H9 (cell line): ENCODE measurements around the gene SPA17. TPM values are rescaled to one million over a fixed set of nuclear protein-coding genes. Genes with fewer than 3 reads are reported as not detected.

Experiments
- DNase-seq: peaks from one replicate; pipeline ENCODE4 v3.0.0-alpha.2; 2017
- H2AFZ ChIP-seq: one replicate; pipeline ENCODE4 v1.6.1; 2013; ENCODE audit warnings: mild to moderate bottlenecking, low read length, control low read depth, moderate library complexity
- H2AK5ac ChIP-seq: 2 replicates; pipeline ENCODE4 v1.6.1; 2013; ENCODE audit warnings: low read length, control low read depth, mixed read lengths; ENCODE audit not compliant: insufficient read length
- H2BK120ac ChIP-seq: one replicate; pipeline ENCODE4 v1.6.1; 2013; ENCODE audit warnings: low read depth, mild to moderate bottlenecking, low read length, control low read depth, inconsistent platforms; ENCODE audit not compliant: poor library complexity, severe bottlenecking
- H2BK12ac ChIP-seq: 2 replicates; pipeline ENCODE4 v1.6.1; 2013; ENCODE audit warnings: low read length, control low read depth, mixed read lengths, low read depth; ENCODE audit not compliant: insufficient read length
- H2BK15ac ChIP-seq: 2 replicates; pipeline ENCODE4 v1.6.1; 2013; ENCODE audit warnings: low read depth, low read length, control low read depth
- H2BK20ac ChIP-seq: one replicate; pipeline ENCODE4 v1.6.1; 2013; ENCODE audit warnings: low read depth, mild to moderate bottlenecking, low read length, control low read depth, inconsistent platforms; ENCODE audit not compliant: poor library complexity, severe bottlenecking
- H2BK5ac ChIP-seq: 2 replicates; pipeline ENCODE4 v1.6.1; 2013; ENCODE audit warnings: low read length, control low read depth, mixed read lengths; ENCODE audit not compliant: insufficient read length
- H3K14ac ChIP-seq: 2 replicates; pipeline ENCODE4 v1.6.1; 2013; ENCODE audit warnings: low read length, control low read depth; ENCODE audit not compliant: insufficient read depth
- H3K18ac ChIP-seq: 2 replicates; pipeline ENCODE4 v1.6.1; 2013; ENCODE audit warnings: low read depth, mild to moderate bottlenecking, mixed read lengths, low read length, control low read depth; ENCODE audit not compliant: insufficient read length
- H3K23ac ChIP-seq: 2 replicates; pipeline ENCODE4 v1.6.1; 2013; ENCODE audit warnings: low read length, control low read depth, mixed read lengths, low read depth; ENCODE audit not compliant: insufficient read length
- H3K23me2 ChIP-seq: 2 replicates; pipeline ENCODE4 v1.6.1; 2013; ENCODE audit warnings: low read depth, mild to moderate bottlenecking, mixed read lengths, low read length, control low read depth; ENCODE audit not compliant: insufficient read length, poor library complexity, severe bottlenecking
- H3K27ac ChIP-seq: 2 replicates; pipeline ENCODE4 v1.5.1; 2013; ENCODE audit warnings: low read length, control low read depth, mixed read lengths, low read depth; ENCODE audit not compliant: insufficient read length
- H3K27me3 ChIP-seq: 2 replicates; pipeline ENCODE4 v1.6.1; 2013; ENCODE audit warnings: low read length, control low read depth, inconsistent platforms; ENCODE audit not compliant: insufficient read depth
- H3K4ac ChIP-seq: 2 replicates; pipeline ENCODE4 v1.6.1; 2013; ENCODE audit warnings: low read depth, mild to moderate bottlenecking, control low read depth, inconsistent platforms, low read length, moderate library complexity
- H3K4me1 ChIP-seq: 2 replicates; pipeline ENCODE4 v1.6.1; 2013; ENCODE audit warnings: low read length, control low read depth, inconsistent platforms; ENCODE audit not compliant: insufficient read depth
- H3K4me2 ChIP-seq: 2 replicates; pipeline ENCODE4 v1.6.1; 2013; ENCODE audit warnings: low read length, control low read depth, mixed read lengths; ENCODE audit not compliant: insufficient read length, insufficient read depth
- H3K56ac ChIP-seq: 2 replicates; pipeline ENCODE4 v1.6.1; 2013; ENCODE audit warnings: low read depth, mild to moderate bottlenecking, mixed read lengths, low read length, control low read depth; ENCODE audit not compliant: insufficient read length
- H3K79me1 ChIP-seq: 2 replicates; pipeline ENCODE4 v1.6.1; 2013; ENCODE audit warnings: low read depth, mild to moderate bottlenecking, moderate library complexity, low read length, control low read depth, inconsistent platforms; ENCODE audit not compliant: insufficient read depth, poor library complexity, severe bottlenecking
- H3K79me2 ChIP-seq: 2 replicates; pipeline ENCODE4 v1.6.1; 2013; ENCODE audit warnings: low read length, control low read depth, inconsistent platforms; ENCODE audit not compliant: insufficient read depth
- H3K9ac ChIP-seq: 2 replicates; pipeline ENCODE4 v1.6.1; 2013; ENCODE audit warnings: low read length, control low read depth, mixed read lengths; ENCODE audit not compliant: insufficient read length; ENCODE audit errors: extremely low read depth
- H3K9me3 ChIP-seq: one replicate; pipeline ENCODE4 v1.6.1; 2013; ENCODE audit warnings: low read depth, low read length, inconsistent platforms; ENCODE audit not compliant: control insufficient read depth
- H3T11ph ChIP-seq: one replicate; pipeline ENCODE4 v1.6.1; 2013; ENCODE audit warnings: mild to moderate bottlenecking, low read length, control low read depth, inconsistent platforms
- H4K20me1 ChIP-seq: one replicate; pipeline ENCODE4 v1.6.1; 2013; ENCODE audit not compliant: control insufficient read depth, insufficient read length, insufficient read depth
- H4K5ac ChIP-seq: 2 replicates; pipeline ENCODE4 v1.6.1; 2013; ENCODE audit warnings: low read depth, mild to moderate bottlenecking, mixed read lengths, low read length, control low read depth; ENCODE audit not compliant: insufficient read length
- H4K8ac ChIP-seq: replicated peaks from 2 replicates; pipeline ENCODE4 v1.6.1; 2013; ENCODE audit warnings: low read length, control low read depth, mixed read lengths, low read depth; ENCODE audit not compliant: insufficient read length
- H4K91ac ChIP-seq: 2 replicates; pipeline ENCODE4 v1.6.1; 2013; ENCODE audit warnings: low read depth, mild to moderate bottlenecking, moderate library complexity, mixed read lengths, low read length, control low read depth; ENCODE audit not compliant: insufficient read length
- H3K27ac Mint-ChIP-seq, 3 experiments: 2 replicates in 2 of 3; 3 replicates in 1 of 3; pipeline ENCODE4 v1.8.0; 2020 to 2021; ENCODE audit warnings: mixed read lengths in 3 of 3, mild to moderate bottlenecking in 1 of 3, moderate library complexity in 1 of 3
- H3K27me3 Mint-ChIP-seq: 2 replicates; pipeline ENCODE4 v1.8.0; 2021; ENCODE audit warnings: low read depth, mild to moderate bottlenecking, moderate library complexity, mixed read lengths
- H3K36me3 Mint-ChIP-seq, 3 experiments: 2 replicates in 2 of 3; 3 replicates in 1 of 3; pipeline ENCODE4 v1.8.0; 2020 to 2021; ENCODE audit warnings: low read depth in 3 of 3, mixed read lengths in 3 of 3; ENCODE audit not compliant: insufficient read depth in 1 of 3
- H3K4me1 Mint-ChIP-seq, 2 experiments: 2 replicates each; pipeline ENCODE4 v1.8.0; 2020; ENCODE audit warnings: mixed read lengths in 2 of 2
- H3K4me3 Mint-ChIP-seq, 2 experiments: 2 replicates in 1 of 2; 3 replicates in 1 of 2; pipeline ENCODE4 v1.8.0; 2020 to 2021; ENCODE audit warnings: mild to moderate bottlenecking in 2 of 2, mixed read lengths in 2 of 2, moderate library complexity in 1 of 2
- H3K9me3 Mint-ChIP-seq, 2 experiments: 2 replicates in 1 of 2; 3 replicates in 1 of 2; pipeline ENCODE4 v1.8.0; 2020; ENCODE audit warnings: mild to moderate bottlenecking in 2 of 2, mixed read lengths in 2 of 2, moderate library complexity in 1 of 2
- WGBS: extraction: QIAGEN DNeasy Blood & Tissue Kit; methylation state at CpG from one replicate; pipeline ENCODE4 v1.1.7; 2013; ENCODE audit warnings: missing lambda C conversion rate, low lambda C conversion rate, mixed read lengths; ENCODE audit not compliant: insufficient read length; ENCODE audit errors: extremely low coverage; 5-methylcytosine and 5-hydroxymethylcytosine counted together
- total RNA-seq: library from RNA; stranded (reverse); gene quantifications from 2 replicates; pipeline ENCODE4 v1.2.1, GENCODE V29; 2021
- TF ChIP-seq, protein P1 (sequence below): fragments of 200-600 bp; sonication (generic); conservative IDR thresholded peaks from 3 replicates; pipeline ENCODE4 v1.8.0; 2021; ENCODE audit warnings: antibody characterized with exemption, mild to moderate bottlenecking

SPA17 gene
- total RNA-seq, 1 experiment from 2014 or later, result 6.9 TPM

GRCh38 chr11:124674168-124674517 is 439 bp downstream of the SPA17 start:
- H4K8ac ChIP-seq, result no peak overlapping the region
- Mint-ChIP-seq H3K36me3 (no peaks in the 10 kb centered on the region), H3K4me1 (peaks cover 7 to 14% of the 10 kb centered on the region in 2 experiments), H3K4me3 (peak overlapping the region; percentile 87 to 93), H3K9me3 (no peaks in the 10 kb centered on the region), H3K27ac (peak overlapping the region; percentile 78 to 97 (median 94); a peak in 4 of 7 replicates), H3K27me3 (peaks cover 13% of the 10 kb centered on the region)
- peaks cover 12% of the 10 kb centered on the region for H3K23me2 ChIP-seq
- no peak overlapping the region for H4K5ac ChIP-seq
- H3K9ac ChIP-seq, result no peak overlapping the region
- no peak overlapping the region for H2BK5ac ChIP-seq
- H2BK15ac ChIP-seq, result no peak overlapping the region
- H3K14ac ChIP-seq, result peak overlapping the region; percentile 82; the same call in 1 of the 2 replicates
- no peak overlapping the region for H2AK5ac ChIP-seq
- peak overlapping the region; percentile 57 for H3K4me2 ChIP-seq
- no peak overlapping the region for H4K91ac ChIP-seq
- H3K23ac ChIP-seq, result no peak overlapping the region
- TF ChIP-seq, protein P1, sequence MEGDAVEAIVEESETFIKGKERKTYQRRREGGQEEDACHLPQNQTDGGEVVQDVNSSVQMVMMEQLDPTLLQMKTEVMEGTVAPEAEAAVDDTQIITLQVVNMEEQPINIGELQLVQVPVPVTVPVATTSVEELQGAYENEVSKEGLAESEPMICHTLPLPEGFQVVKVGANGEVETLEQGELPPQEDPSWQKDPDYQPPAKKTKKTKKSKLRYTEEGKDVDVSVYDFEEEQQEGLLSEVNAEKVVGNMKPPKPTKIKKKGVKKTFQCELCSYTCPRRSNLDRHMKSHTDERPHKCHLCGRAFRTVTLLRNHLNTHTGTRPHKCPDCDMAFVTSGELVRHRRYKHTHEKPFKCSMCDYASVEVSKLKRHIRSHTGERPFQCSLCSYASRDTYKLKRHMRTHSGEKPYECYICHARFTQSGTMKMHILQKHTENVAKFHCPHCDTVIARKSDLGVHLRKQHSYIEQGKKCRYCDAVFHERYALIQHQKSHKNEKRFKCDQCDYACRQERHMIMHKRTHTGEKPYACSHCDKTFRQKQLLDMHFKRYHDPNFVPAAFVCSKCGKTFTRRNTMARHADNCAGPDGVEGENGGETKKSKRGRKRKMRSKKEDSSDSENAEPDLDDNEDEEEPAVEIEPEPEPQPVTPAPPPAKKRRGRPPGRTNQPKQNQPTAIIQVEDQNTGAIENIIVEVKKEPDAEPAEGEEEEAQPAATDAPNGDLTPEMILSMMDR, result no peak
- H3K18ac ChIP-seq, result peak overlapping the region; percentile 82
- no peaks in the 10 kb centered on the region for H3K9me3 ChIP-seq
- no peak overlapping the region for H2BK12ac ChIP-seq
- H2BK20ac ChIP-seq, result no peak overlapping the region
- no peak overlapping the region for H3K56ac ChIP-seq
- H3K79me1 ChIP-seq, result no peaks in the 10 kb centered on the region
- H4K20me1 ChIP-seq, result no peaks in the 10 kb centered on the region
- no peak overlapping the region for H3K4ac ChIP-seq
- peaks cover 6% of the 10 kb centered on the region for H3K27me3 ChIP-seq
- H2BK120ac ChIP-seq, result no peak overlapping the region
- no peak overlapping the region for H2AFZ ChIP-seq
- H3K79me2 ChIP-seq, result no peaks in the 10 kb centered on the region
- WGBS, result no CpG with 5 or more reads among the region's 18 CpGs
- DNase-seq, result no peak
- H3K27ac ChIP-seq, result no peak overlapping the region
- no peak overlapping the region for H3T11ph ChIP-seq
- no peaks in the 10 kb centered on the region for H3K4me1 ChIP-seq
